ENCODE data around the gene C19orf85. TPM values are rescaled to one million over a fixed set of nuclear protein-coding genes. Genes with fewer than 3 reads are reported as not detected.

C19orf85 gene
- total RNA-seq, 1 experiment from 2014 or later: not detected

- CTCF ChIA-PET: interaction anchor here (0.6 to 2.8 kb wide), 3 partner anchors 13 to 38 kb away, joined by 3 to 31 read pairs (median 6); no protein-coding TSS in a partner anchor
Measured at GRCh38 chr19:55466241-55466614, 1.7 kb upstream of the C19orf85 start.

GRCh38 chr19:55465460-55466240 is 1.1 kb upstream of the C19orf85 start:
- CTCF ChIA-PET: no interaction called here
- Histone ChIP-seq H3K4me3 (ENCODE audit: low read depth in 2 of 2, low read length in 2 of 2) (no peak overlapping the region), H3K27me3 (ENCODE audit: control insufficient read depth, insufficient read depth, low read length) (no peaks in the 10 kb centered on the region), H3K36me3 (ENCODE audit: control insufficient read depth, insufficient read depth, low read length) (no peaks in the 10 kb centered on the region), H3K27ac (ENCODE audit: low read length) (no peak overlapping the region), H3K9me3 (ENCODE audit: control insufficient read depth, insufficient read depth, low read depth, low read length) (no peaks in the 10 kb centered on the region), H3K4me1 (ENCODE audit: control insufficient read depth, insufficient read depth, low read length) (peaks cover 12% of the 10 kb centered on the region; the same call in 1 of the 2 replicates)
- DNase-seq (ENCODE audit: low read depth, low spot score) (no peak), ATAC-seq (no peak)
- TF ChIP-seq REST (IDR thresholded peaks at IDR 0.05; ENCODE audit: insufficient read depth in 1 of 2, low read depth in 2 of 2, low read length in 1 of 2) (no peak), SIN3A (IDR thresholded peaks at IDR 0.05; ENCODE audit: borderline replicate concordance, insufficient read depth, low read depth, low read length) (no peak), CTCF (IDR thresholded peaks at IDR 0.05) (no peak), TCF7L2 (IDR thresholded peaks at IDR 0.05; ENCODE audit: low read depth, low read length) (no peak), POLR2AphosphoS5 (IDR thresholded peaks at IDR 0.05; ENCODE audit: low read depth, low read length) (no peak)
- POLR2A ChIA-PET: no interaction called here
- in situ Hi-C loops (cut with HindIII; ENCODE audit: low pct_unique_long_range_greater_than_20kb, low sequenced_read_pairs) (no loop called here), intact Hi-C loops (cut with micrococcal nuclease; ENCODE audit: unreplicated experiment) (no loop called here)
- BruUV-seq (replicated peaks): no TSS peak

More at GRCh38 chr19:55466241-55466614, 1.7 kb upstream of the C19orf85 start:
- DNase-seq (ENCODE audit: low read depth, low spot score): no peak
- Histone ChIP-seq H3K27ac (ENCODE audit: low read length) (no peak overlapping the region), H3K27me3 (ENCODE audit: control insufficient read depth, insufficient read depth, low read length) (no peaks in the 10 kb centered on the region), H3K4me1 (ENCODE audit: control insufficient read depth, insufficient read depth, low read length) (peaks cover 12% of the 10 kb centered on the region; the same call in 1 of the 2 replicates), H3K9me3 (ENCODE audit: control insufficient read depth, insufficient read depth, low read depth, low read length) (no peaks in the 10 kb centered on the region), H3K4me3 (ENCODE audit: low read depth in 2 of 2, low read length in 2 of 2) (no peak overlapping the region), H3K36me3 (ENCODE audit: control insufficient read depth, insufficient read depth, low read length) (no peaks in the 10 kb centered on the region)
- no peak for ATAC-seq
- no TSS peak for BruUV-seq (replicated peaks)
- no peak for TF ChIP-seq CTCF (IDR thresholded peaks at IDR 0.05)
- TF ChIP-seq REST (IDR thresholded peaks at IDR 0.05; ENCODE audit: insufficient read depth in 1 of 2, low read depth in 2 of 2, low read length in 1 of 2): no peak
- no peak for TF ChIP-seq POLR2AphosphoS5 (IDR thresholded peaks at IDR 0.05; ENCODE audit: low read depth, low read length)
- no peak for TF ChIP-seq SIN3A (IDR thresholded peaks at IDR 0.05; ENCODE audit: borderline replicate concordance, insufficient read depth, low read depth, low read length)
- TF ChIP-seq TCF7L2 (IDR thresholded peaks at IDR 0.05; ENCODE audit: low read depth, low read length): no peak
- in situ Hi-C loops (cut with HindIII; ENCODE audit: low pct_unique_long_range_greater_than_20kb, low sequenced_read_pairs): no loop called here
- intact Hi-C loops (cut with micrococcal nuclease; ENCODE audit: unreplicated experiment): no loop called here
- POLR2A ChIA-PET: no interaction called here
